Body of pancreas (tissue), 4 donors: ENCODE results near the gene EEF2KMT. TPM values are rescaled to one million over a fixed set of nuclear protein-coding genes. Genes with fewer than 3 reads are reported as not detected.
"Not testable (repeated sequence)": the region's sequence is repeated elsewhere in the genome, so short reads cannot be mapped to it uniquely, and the experiment has no call there.

ENCODE experiments used
- ATAC-seq: fragments of 150-250 bp; one replicate; pipeline ENCODE4 v1.9.1; 2016
- DNase-seq, 4 donors: peaks; one replicate each; pipeline ENCODE4 v3.0.0-alpha.2; 2019
- H3K27ac ChIP-seq, 4 donors: fragments of 200-600 bp; sonication (generic); 1 replicate in 3 of 4; 2 replicates in 1 of 4; pipeline versions ENCODE4 v1.5.1 to v1.6.1; 2016 to 2019; ENCODE audit warnings: mild to moderate bottlenecking in 1 of 4, mixed read lengths in 1 of 4, moderate library complexity in 1 of 4
- H3K27me3 ChIP-seq, 2 donors: fragments of 200-600 bp; sonication (generic); one replicate each; pipeline ENCODE4 v1.6.0; 2016; ENCODE audit warnings: mild to moderate bottlenecking in 1 of 2
- H3K36me3 ChIP-seq, 2 donors: fragments of 200-600 bp; sonication (generic); replicated peaks in 1 of 2; 2 replicates each; pipeline ENCODE4 v1.5.1; 2016; ENCODE audit warnings: low read depth in 2 of 2; ENCODE audit not compliant: insufficient read depth in 1 of 2
- H3K4me1 ChIP-seq: fragments of 200-600 bp; sonication (generic); one replicate; pipeline ENCODE4 v1.6.0; 2016
- H3K4me3 ChIP-seq, 2 donors: fragments of 200-600 bp; sonication (generic); 1 replicate in 1 of 2; 2 replicates in 1 of 2; pipeline ENCODE4 v1.5.1; 2016 to 2019
- H3K9me3 ChIP-seq, 3 donors: fragments of 200-600 bp; sonication (generic); 1 replicate in 2 of 3; 2 replicates in 1 of 3; pipeline ENCODE4 v1.5.1; 2016
- POLR2A ChIP-seq, 3 donors: fragments of 450-650 bp; IDR thresholded peaks; one replicate each; pipeline ENCODE4 v1.6.1; 2016; ENCODE audit warnings: antibody characterized with exemption in 3 of 3, mild to moderate bottlenecking in 2 of 3
- WGBS, 2 donors: methylation state at CpG; one replicate each; pipeline ENCODE4 v1.1.5; 2017; 5-methylcytosine and 5-hydroxymethylcytosine counted together
- intact Hi-C: fragments of 100-400 bp; cut with DNase I; formaldehyde crosslinking; loops from one replicate; pipeline ENCODE4 v1.15.1; 2023
- total RNA-seq, 2 donors: library from RNA; depleted of rRNA; stranded (reverse); fragments of >200 nt; gene quantifications; one replicate each; pipeline ENCODE4 v1.1.0, GENCODE V29; 2016
- TF ChIP-seq, protein P1 (sequence below), 7 experiments: fragments of 450-650 bp in 4 of 7; fragments of 200-600 bp in 3 of 7; sonication (generic) in 3 of 7; IDR thresholded peaks; one replicate each; pipeline ENCODE4 v1.5.1; 2016 to 2019; ENCODE audit warnings: antibody characterized with exemption in 7 of 7

Gene EEF2KMT, protein sequence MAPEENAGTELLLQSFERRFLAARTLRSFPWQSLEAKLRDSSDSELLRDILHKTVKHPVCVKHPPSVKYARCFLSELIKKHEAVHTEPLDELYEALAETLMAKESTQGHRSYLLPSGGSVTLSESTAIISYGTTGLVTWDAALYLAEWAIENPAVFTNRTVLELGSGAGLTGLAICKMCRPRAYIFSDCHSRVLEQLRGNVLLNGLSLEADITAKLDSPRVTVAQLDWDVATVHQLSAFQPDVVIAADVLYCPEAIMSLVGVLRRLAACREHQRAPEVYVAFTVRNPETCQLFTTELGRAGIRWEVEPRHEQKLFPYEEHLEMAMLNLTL
- total RNA-seq: 1 to 10 TPM; 2.0 to 2.9 TPM

DNA sequence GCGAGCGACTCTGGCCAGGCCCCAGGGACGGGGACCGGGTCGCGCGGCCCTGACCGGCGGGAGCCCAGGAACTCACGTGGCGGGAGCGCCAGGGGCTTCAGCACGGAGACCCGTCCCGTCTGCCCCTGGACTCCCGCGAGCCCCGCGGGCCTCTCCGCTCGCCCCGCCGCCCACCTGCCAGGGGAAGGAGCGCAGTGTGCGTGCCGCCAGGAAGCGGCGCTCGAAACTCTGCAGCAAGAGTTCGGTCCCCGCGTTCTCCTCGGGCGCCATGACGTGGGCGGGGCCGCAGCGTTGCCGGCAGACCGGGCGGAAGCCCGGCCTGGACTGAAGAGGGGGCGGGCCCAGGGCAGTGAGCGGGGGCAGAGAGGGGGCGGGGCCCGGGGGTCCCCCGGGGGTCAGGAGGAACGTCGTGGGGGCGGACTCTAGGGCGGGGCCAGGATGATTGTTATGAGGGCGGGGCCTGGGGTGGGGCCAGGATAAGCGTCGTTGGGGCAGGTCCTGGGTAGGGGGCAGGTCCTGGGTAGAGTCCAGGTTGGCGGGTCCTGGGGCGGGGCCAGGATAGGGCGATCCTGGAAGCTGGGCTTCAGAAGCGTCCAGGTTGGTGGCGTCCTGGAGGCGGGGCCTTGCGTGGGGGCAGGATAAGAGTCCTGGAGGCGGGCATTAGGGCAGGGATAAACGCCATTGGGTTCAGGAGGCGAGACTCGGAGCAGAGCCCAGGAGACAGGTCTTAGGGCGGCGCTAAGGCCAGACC, at the start of gene EEF2KMT:
TSS of gene EEF2KMT (minus strand) at position 326 of the 751 bp plus-strand sequence. CDS start at position 270, 56 bp downstream.
- Histone ChIP-seq H3K4me3 (peak within 1 kb of the TSS; percentile 63 to 96), H3K4me1 (peaks cover 16% of the 10 kb centered on the region), H3K27ac (peak within 1 kb of the TSS; percentile 61 to 81 (median 76))
- H3K27me3 ChIP-seq, H3K9me3 ChIP-seq, intact Hi-C loops, H3K36me3 ChIP-seq: not testable (repeated sequence)
- peak; percentile 100 for DNase-seq
- 0 to 2% methylated on average over 9 to 55 of the region's 67 CpGs for WGBS, 2 donors
- peak in 1 of 3 donors; percentile 35 for TF ChIP-seq POLR2A (IDR thresholded peaks at IDR 0.05)
- peak; percentile 100 for ATAC-seq

DNA sequence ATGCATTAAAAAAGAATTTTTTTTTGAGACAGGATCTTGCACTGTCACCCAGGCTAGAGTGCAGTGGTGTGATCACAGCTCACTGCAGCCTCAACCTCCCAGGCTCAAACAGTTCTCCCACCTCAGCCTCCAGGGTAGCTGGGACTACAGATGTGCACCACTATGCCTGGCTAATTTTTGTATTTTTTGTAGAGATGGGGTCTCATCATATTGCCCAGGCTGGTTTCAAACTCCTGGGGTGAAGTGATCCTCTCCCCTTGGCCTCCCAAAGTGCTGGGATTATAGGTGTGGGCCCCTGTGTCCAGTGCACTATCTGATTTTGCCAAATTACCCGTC, 47.0 kb upstream of the EEF2KMT start:
- H3K27me3 ChIP-seq, ATAC-seq, H3K9me3 ChIP-seq, H3K4me3 ChIP-seq, DNase-seq, H3K27ac ChIP-seq, intact Hi-C loops, H3K36me3 ChIP-seq, H3K4me1 ChIP-seq: not testable (repeated sequence)
- WGBS, 2 donors: 63 to 86% methylated on average over 1 of the region's 1 CpG

DNA sequence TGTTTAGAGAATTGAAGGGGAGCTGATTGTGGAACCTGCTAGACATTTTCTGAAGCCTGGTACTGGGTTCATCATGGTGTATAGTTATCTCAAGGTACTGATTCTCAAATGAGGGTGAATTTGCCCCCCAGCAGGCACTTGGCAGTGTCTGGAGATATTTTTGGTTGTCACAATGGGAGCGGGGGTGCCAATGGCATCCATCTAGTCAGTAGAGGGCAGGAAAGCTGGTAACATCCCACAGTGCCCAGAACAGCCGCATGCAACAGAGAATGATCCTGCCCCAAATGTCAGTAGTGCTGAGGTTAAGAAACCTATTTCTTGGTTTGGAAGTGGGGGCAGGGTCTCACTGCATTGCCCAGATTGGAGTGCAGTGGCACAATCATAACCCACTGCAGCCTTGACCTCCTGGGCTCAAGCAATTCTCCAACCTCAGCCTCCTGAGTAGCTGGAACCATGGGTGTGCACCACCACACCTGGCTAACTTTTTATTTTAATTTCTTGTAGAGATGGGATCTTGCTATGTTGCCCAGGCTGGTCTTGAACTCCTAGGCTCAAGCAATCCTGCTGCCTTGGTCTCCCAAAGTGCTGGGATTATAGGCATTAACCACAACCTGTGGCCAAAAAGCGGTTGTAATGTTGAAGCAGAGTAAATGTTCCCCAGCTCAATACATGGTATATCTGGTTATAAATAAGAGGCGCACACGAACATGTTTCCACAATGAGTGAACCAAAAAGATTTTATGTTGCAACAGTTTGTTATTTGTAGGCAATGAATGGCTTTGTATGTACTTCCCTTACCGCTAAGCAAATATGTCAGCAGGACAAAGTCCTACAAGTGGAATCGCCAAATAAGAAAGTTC, 46.4 kb upstream of the EEF2KMT start:
- Histone ChIP-seq H3K36me3 (no peaks in the 10 kb centered on the region), H3K4me3 (no peak overlapping the region), H3K4me1 (no peaks in the 10 kb centered on the region), H3K27me3 (no peaks in the 10 kb centered on the region), H3K27ac (no peak overlapping the region), H3K9me3 (no peaks in the 10 kb centered on the region)
- DNase-seq (no peak), ATAC-seq (no peak)
- TF ChIP-seq, protein P1, sequence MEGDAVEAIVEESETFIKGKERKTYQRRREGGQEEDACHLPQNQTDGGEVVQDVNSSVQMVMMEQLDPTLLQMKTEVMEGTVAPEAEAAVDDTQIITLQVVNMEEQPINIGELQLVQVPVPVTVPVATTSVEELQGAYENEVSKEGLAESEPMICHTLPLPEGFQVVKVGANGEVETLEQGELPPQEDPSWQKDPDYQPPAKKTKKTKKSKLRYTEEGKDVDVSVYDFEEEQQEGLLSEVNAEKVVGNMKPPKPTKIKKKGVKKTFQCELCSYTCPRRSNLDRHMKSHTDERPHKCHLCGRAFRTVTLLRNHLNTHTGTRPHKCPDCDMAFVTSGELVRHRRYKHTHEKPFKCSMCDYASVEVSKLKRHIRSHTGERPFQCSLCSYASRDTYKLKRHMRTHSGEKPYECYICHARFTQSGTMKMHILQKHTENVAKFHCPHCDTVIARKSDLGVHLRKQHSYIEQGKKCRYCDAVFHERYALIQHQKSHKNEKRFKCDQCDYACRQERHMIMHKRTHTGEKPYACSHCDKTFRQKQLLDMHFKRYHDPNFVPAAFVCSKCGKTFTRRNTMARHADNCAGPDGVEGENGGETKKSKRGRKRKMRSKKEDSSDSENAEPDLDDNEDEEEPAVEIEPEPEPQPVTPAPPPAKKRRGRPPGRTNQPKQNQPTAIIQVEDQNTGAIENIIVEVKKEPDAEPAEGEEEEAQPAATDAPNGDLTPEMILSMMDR (IDR thresholded peaks at IDR 0.05): no peak
- no peak for TF ChIP-seq POLR2A (IDR thresholded peaks at IDR 0.05)
- intact Hi-C loops: no loop called here
- 64 to 73% methylated on average over 7 of the region's 7 CpGs for WGBS, 2 donors

DNA sequence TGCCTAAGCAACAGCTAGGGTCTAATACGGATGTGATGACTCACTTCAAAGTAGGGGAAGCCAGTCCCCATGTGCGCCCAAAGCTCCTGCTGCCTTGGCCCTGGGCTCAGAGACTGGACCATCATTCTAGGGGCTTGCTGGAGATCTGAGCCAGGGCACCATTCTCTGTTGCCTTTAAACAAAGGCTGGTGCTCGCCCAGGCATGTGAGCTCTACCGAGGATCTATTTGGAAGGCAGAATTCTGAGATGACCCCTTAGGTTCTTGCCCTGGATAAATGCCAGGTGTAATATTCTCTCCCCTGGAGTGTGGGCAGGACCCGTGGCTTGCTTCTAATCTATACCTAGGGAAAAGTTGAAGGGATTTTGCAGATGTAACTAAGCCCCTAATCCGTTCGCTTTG, 42.6 kb upstream of the EEF2KMT start:
- H3K4me3 ChIP-seq, H3K27ac ChIP-seq, H3K4me1 ChIP-seq, H3K36me3 ChIP-seq, H3K9me3 ChIP-seq, H3K27me3 ChIP-seq, DNase-seq, ATAC-seq, intact Hi-C loops: not testable (repeated sequence)
- WGBS, 2 donors: 41 to 49% methylated on average over 7 of the region's 7 CpGs

DNA sequence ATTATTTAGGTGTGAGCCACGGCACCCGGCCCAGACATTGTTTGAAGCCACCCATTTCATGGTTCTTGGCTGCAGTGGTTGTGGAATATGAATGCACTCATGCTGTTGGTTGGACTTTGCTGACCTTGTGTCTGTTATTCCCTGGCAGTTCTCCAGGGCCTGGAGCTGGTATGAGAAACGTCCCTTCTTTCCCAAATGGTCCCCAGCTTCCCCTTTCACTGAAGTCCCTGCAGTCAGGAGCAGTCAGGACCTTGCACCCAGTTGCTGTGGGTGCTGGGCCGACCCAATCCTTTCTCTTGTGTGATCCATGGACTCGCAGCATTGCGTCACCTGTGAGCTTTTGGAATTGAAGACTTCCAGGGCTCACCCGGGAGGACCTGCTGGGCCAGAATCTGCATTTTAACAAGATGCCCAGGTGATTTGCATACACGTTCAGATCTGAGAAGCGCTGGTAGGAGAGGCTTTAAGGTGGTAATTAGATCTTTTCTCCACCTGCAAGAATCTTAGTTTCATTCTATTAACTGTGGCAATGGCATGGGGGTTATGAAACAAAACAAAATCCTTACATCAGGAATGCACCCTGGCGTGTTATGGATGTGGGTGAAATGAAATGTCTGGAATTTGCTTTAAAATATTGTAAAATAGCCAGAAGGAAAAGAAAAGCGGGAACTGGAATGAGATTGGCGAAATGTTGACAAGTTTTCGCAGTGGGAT, 37.3 kb upstream of the EEF2KMT start:
- ATAC-seq, H3K4me3 ChIP-seq, H3K36me3 ChIP-seq, H3K9me3 ChIP-seq, H3K27me3 ChIP-seq, H3K4me1 ChIP-seq, intact Hi-C loops, H3K27ac ChIP-seq, DNase-seq: not testable (repeated sequence)
- 40% methylated on average over 9 to 13 of the region's 13 CpGs for WGBS, 2 donors

DNA sequence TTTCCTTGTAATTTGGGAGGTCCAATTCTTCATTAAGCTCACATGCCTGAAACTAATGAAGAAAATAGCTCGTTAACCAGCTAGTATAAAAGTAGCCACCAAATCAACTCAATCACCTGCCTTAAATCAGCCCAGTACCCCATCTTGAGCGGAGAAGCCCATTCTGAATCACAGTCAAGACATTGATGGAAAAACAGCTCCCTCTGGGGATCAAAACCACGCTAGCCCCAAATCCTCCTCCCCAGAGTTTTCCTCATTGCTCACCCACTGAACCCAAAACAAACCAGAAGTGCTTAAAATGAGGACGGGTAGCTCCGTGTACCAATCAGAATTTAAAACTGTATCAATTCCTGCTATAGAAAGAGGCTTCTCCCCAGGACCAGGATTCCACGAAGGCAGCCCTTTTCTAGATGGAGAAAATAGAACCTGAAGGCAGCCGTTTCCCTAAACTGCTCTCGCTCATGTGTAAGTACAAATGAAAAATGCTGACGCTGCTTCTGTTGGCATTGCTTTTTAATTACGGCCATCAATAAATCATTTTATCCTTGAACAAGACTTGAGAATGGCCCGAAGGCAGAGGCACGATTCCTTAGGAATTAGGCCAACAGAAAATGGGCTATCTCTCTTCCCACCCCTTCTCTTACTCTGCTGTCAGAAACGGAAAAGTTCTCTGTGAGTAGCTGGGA, 35.5 kb upstream of the EEF2KMT start:
- H3K4me3 ChIP-seq, intact Hi-C loops, H3K27ac ChIP-seq, H3K9me3 ChIP-seq, H3K27me3 ChIP-seq, H3K36me3 ChIP-seq, DNase-seq, H3K4me1 ChIP-seq, ATAC-seq: not testable (repeated sequence)
- 28 to 32% methylated on average over 13 of the region's 13 CpGs for WGBS, 2 donors

DNA sequence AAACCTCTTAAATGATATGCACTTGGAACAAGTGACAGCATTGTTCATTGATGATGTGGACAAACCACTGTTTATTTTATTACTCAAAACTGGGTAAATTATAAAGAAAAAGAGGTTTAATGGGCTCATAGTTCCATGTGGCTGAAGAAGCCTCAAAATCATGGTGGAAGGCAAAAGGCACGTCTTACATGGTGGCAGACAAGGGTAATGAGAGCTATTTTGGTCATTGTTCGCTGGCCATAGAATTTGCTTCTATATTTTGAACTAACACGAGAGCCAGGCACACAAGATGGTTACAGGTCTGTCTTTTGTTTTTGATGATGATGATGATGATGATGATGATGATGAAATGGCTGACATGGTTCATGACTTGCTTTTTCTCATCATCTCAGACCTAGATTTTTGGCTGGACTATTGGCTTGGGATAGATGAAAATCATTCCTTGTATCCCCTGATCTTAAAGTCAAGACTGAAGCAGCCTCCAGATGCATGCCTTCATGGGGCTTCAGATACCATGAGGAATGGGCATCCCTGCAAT, 33.9 kb upstream of the EEF2KMT start:
- H3K27me3 ChIP-seq, DNase-seq, ATAC-seq, H3K4me1 ChIP-seq, H3K36me3 ChIP-seq, intact Hi-C loops, H3K27ac ChIP-seq, H3K4me3 ChIP-seq, H3K9me3 ChIP-seq: not testable (repeated sequence)
- WGBS, 2 donors: 66 to 68% methylated on average over 3 of the region's 3 CpGs

DNA sequence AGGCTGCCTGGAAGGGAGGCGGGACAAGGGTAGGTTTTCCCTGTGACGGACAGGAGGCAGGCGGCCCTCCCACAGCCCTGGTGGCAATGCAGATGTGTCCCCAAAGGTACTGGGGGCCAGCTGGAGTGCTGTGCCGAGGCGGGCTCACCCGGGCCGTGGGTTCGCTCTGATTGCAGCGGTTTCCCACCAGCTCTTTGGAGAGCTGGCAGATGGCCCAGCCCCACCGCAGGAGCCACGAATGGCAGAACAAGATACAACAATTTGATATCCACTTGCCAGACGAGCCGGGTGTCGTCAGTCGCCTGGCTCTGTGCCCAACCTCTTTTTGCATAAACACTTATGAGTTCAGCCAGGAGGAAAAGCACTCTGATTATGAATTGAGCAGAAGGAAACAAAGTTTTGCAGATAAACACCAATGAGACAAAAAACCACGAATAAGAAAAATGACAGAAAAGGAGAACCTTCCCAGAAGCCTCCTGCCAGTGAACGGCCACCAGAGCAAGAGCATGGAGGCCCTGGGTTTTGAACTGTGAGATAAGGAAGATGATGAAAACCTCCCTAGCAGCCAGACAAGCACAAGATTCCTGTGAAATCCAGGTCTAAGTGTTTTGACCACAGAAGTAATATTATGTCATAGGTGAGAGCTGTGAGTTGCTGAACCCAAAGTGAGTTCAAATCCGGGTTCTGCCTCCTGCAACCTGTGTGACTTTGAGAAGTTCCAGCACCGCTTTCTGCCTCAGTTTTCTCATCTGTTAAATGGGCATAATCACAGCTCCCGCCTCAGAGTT, 19.9 kb upstream of the EEF2KMT start:
- H3K4me1 ChIP-seq, H3K36me3 ChIP-seq, H3K4me3 ChIP-seq, H3K27ac ChIP-seq, intact Hi-C loops, H3K27me3 ChIP-seq, ATAC-seq, H3K9me3 ChIP-seq: not testable (repeated sequence)
- 21 to 25% methylated on average over 11 to 20 of the region's 20 CpGs for WGBS, 2 donors
- DNase-seq: peak in 2 of 4 donors; percentile 25 to 38

DNA sequence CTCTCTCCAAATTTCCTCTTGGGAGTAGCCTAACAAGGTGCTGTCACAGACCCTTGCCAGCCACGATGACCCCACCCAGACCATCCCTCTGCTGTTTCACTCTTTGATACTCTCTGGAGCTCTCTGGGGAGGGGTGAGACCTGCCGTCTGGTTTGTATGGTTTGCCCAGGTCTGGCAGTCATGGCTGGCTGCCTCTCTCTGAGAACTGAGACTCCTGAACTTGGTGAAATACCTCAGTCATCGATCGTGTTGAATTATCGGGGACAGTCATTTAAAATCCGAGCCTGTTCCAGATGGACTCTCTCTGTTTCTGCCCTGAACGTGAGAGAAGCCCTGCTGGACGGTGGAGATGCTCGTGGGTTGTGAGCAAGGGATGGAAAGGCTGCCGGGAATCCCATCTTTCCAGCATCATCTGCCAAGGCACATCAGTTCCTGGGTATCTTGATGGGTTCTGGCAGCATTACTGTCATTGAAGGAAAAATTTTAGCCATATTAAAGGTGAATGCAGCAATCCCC, 19.2 kb upstream of the EEF2KMT start:
- 36 to 64% methylated on average over 10 of the region's 10 CpGs for WGBS, 2 donors
- H3K36me3 ChIP-seq, H3K4me3 ChIP-seq, ATAC-seq, H3K27me3 ChIP-seq, H3K9me3 ChIP-seq, DNase-seq, H3K4me1 ChIP-seq, intact Hi-C loops, H3K27ac ChIP-seq: not testable (repeated sequence)
